GM10266 (cell line): Measurements from ENCODE around the gene NFS1.
"Not testable (repeated sequence)": the region's sequence is repeated elsewhere in the genome, so short reads cannot be mapped to it uniquely, and the experiment has no call there.

ENCODE experiments used
- DNase-seq: peaks from one replicate; pipeline ENCODE4 v3.0.0; 2012; ENCODE audit errors: extremely low spot score
- CTCF ChIP-seq: IDR thresholded peaks from 2 replicates; pipeline ENCODE4 v1.5.1; 2012; ENCODE audit warnings: mild to moderate bottlenecking, low read depth; ENCODE audit not compliant: control insufficient read depth, insufficient read depth; ENCODE audit errors: missing control alignments

The NFS1 gene

GRCh38 chr20:35710039-35710438 lies 10.9 kb upstream of the NFS1 start:
- DNase-seq, result no peak
- TF ChIP-seq CTCF, result no peak

- no peak for TF ChIP-seq CTCF
- DNase-seq, result no peak
Measured at GRCh38 chr20:35709259-35709658, 10.1 kb upstream of the NFS1 start.

DNA sequence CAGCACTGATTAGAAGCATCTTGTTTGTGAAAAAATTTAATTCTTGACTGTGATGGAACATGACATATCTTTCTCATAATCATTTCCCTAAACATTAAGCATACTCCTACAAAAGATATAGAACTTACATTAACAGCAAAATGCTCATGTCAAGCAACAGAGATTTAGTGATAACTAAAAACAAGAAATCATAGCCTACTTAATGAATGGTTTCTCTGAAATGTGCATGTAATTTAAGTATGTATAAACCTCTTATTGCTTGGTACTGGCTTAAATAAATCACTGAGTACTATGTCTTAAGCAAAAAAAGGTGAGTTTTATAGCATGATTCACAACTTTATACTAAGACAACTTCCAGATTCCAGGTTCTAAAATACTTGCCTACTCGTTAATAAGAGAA lies 9.3 kb upstream of the NFS1 start:
- no peak for DNase-seq
- no peak for TF ChIP-seq CTCF

GRCh38 chr20:35706591-35707529 lies 7.7 kb upstream of the NFS1 start:
- not testable (repeated sequence) for DNase-seq

DNA sequence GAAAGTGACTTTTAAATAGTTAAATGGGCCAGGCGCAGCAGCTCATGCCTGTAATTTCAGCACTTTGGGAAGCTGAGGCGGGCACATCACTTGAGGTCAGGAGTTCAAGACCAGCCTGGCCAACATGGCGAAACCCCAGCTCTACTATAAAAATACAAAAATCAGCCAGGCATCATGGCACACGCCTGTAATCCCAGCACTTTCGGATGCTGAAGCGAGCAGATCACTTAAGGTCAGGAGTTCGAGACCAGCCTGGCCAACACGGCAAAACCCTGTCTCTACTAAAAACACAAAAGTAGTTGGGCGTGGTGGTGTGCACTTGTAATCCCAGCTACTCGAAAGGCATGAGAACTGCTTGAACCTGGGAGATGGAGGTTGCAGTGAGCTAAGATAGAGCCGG lies 6.7 kb upstream of the NFS1 start:
- not testable (repeated sequence) for DNase-seq

- DNase-seq, result no peak
- no peak for TF ChIP-seq CTCF
Measured at GRCh38 chr20:35704514-35705261, 5.5 kb upstream of the NFS1 start.

DNA sequence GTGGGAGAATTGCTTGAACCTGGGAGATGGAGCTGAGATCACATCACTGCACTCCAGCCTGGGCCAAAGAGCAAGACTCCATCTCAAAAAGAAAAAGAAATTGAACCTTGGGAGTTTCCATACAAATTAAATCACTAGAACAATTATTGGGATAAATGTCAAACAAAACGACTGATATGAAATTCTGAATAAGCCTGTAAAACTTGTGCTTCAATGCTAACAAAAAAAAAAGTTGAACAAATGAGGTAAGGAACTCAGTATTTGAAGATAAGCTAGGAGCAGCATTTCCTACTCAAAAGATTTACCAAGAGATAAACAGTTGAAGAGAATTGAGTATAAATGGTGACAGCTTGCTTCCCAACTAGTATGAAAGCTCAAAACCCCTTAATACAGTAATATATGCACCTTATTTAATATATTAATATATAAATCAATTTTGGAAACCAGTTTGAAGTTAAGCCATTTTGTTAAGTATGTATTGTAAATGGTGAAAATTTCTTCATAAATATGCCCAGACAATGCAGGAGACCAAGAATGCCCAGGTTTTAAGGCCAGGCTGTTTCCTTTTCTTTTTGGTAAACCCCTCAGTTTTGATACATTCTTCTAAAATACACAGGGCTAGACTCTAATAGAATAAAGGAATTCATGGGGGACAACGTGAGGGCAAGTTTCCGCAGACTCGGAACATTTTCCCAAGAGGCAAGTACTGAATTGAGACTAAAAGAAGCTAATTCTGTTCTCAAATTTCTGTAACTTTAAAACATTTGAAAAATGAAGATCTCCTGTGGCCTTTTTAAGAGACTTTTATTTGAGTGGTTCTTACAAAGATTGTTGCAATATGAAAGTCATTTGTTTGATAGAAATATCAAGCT lies 3.9 kb upstream of the NFS1 start:
- no peak for TF ChIP-seq CTCF
- no peak for DNase-seq
